LNCaP clone FGC (cell line): Measurements from ENCODE around the gene DLST.

Experiments used
- DNase-seq: peaks from one replicate; pipeline ENCODE4 v3.0.0-alpha.2; 2011; ENCODE audit warnings: low read depth
- H3K4me3 ChIP-seq: 2 replicates; pipeline ENCODE4 v1.5.1; 2011; ENCODE audit warnings: mild to moderate bottlenecking, low read depth, low read length, control low read depth
- TF ChIP-seq, protein P1 (sequence below): IDR thresholded peaks from 2 replicates; pipeline ENCODE4 v1.5.1; 2012; ENCODE audit warnings: mild to moderate bottlenecking; ENCODE audit not compliant: control insufficient read depth, insufficient read depth; ENCODE audit errors: extremely low read depth

The DLST gene

DNA sequence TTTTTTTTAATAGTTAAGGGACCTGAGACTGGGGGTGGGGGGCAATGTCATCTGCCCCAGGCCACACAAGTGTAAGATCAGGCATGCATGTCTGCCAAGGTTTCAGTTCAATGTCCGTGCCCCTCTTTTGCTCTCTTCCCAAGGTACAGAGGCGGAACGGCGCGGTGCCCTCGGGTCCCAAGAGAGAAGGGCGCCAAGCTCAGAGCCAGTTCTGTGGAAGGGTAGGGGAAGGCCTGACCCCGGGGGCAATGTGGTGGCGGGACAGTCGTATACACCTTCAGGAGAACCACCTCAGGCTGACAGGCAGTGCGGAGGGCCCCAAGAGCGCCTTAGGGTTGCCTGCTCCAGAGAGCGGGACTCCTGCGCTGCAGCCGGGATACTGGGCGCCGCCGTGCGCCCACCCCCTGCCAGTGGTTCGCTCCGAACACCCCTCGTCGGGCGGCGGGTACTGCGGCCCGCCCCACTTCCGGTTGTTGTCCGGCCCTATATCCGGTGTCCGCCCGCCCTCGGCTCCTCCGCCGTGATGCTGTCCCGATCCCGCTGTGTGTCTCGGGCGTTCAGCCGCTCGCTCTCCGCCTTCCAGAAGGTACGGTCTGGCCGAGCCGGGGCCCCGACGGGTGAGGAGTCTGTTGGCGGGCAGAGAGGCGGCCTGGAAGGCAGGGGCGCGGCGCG lies at the start of gene DLST:
DLST (plus strand) TSS at position 486 of the 672 bp plus-strand sequence; CDS start at position 524, 38 bp downstream.
- DNase-seq = peak; percentile 44
- TF ChIP-seq, protein P1, sequence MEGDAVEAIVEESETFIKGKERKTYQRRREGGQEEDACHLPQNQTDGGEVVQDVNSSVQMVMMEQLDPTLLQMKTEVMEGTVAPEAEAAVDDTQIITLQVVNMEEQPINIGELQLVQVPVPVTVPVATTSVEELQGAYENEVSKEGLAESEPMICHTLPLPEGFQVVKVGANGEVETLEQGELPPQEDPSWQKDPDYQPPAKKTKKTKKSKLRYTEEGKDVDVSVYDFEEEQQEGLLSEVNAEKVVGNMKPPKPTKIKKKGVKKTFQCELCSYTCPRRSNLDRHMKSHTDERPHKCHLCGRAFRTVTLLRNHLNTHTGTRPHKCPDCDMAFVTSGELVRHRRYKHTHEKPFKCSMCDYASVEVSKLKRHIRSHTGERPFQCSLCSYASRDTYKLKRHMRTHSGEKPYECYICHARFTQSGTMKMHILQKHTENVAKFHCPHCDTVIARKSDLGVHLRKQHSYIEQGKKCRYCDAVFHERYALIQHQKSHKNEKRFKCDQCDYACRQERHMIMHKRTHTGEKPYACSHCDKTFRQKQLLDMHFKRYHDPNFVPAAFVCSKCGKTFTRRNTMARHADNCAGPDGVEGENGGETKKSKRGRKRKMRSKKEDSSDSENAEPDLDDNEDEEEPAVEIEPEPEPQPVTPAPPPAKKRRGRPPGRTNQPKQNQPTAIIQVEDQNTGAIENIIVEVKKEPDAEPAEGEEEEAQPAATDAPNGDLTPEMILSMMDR = no peak
- peak within 1 kb of the TSS; percentile 76 for H3K4me3 ChIP-seq

DNA sequence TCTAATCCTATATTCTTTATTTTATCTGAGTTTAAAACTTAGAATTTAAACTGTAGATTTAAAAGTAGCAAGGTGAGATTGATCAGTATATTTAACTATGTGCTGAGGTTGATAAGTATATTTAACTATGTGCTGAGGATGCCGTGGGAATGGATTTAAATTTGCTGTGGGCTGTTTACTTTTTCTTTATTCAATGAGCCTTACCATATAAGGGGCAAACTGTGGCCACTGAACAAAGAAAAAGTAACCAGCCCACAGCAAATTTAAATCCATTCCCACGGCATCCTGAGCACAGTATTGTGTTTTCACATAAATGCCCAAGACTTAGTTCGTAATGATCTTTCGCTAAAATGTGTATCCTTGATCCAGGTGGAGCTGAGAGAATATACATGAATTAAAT lies 48.9 kb upstream of the DLST start:
- no peak for DNase-seq
- TF ChIP-seq, protein P1 = no peak
- H3K4me3 ChIP-seq = no peak overlapping the region

DNA sequence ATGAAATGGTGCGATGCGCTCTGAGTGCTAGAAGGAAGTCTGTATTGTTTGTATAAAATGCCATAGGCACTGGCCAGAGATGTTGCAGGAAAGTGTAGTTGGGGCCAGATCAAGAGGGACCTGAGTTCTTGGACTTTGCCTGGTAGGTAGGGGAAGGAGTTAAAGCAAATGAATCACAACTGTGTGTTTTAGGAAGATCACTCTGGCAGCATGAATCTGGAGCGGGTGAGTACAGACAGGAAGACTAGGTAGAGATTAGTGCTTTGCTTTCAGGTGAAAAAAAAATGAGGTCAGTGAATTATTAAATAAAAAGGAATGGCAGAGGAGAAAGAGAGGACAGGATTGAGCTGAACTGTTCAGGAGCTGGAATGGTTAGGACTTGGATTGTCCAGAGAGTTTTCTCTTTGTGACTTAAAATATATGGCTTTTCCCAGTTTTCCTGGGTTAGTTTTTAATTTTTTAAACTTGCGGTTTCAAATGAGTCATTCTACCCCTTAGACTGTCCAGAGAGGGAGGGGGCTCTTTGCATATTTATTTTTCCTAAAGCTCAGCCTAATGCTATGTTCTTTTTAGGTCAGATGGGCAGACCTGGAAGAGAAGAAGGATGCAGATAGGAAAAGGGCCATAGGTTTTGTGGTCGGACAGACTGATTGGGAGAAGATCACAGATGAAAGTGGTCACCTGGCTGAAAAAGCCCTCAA lies 46.9 kb upstream of the DLST start:
- TF ChIP-seq, protein P1 = no peak
- no peak for DNase-seq
- no peak overlapping the region for H3K4me3 ChIP-seq

DNA sequence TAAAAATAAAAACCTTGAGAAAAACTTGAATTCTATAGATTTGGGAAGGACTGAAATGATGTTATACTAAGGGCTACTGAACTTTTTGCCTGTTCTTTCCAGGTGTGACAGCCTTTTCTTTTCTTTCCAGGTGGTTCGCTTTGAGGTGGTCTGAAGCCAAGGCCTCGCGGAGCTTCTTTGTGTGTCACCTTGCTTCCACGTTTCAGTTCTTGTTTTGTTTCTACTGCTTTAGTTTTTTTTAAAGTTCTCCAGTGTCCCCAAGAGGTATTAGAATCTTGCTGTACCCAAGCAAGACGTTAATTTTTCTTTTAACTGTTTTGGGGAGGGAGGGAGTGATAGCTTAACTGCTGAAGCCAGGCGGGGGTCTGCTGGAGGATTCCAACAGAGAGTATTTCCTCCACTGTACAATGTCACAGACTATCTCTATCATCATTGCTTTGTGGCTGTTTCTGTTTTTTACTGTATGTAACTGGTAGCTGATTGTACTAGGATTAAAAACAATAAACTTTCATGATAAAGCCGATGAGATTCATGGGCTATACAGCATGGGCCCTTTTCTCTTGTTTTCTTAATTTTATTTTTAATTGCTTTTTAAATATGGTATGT lies 46.0 kb upstream of the DLST start:
- TF ChIP-seq, protein P1 = no peak
- H3K4me3 ChIP-seq = no peak overlapping the region
- DNase-seq = no peak

DNA sequence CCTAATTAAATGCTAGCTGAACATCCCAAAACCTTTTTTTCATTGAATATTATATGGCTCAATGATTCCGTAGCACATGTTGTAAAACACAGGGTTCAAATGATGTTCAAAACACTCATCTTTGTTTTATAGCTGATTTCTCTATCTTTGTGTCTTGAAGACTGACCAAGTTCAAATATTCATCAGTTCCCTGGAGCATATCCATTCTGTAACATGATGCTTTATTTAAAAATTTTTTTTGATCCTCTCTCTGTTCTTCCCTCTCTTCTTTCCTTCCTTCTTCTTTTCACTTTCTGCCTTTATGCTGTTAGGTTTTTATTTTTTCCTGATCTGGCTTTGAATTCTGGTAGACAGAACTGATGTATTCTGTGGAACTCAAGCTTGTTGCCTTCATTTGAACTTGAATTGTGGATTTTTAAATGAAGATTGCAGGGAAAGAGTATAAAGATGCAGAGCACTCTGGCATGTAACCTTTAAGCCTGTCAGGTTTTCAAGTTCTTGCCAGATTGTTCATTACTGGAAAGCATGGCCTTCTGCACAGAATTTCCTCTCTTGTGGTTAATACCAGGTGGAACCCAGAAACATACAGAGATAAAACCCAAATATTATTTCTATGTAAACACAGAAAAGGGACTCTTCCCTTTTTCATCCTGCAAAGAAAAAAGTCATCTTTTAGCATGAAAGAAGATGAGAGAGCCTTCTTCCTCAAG lies 45.3 kb upstream of the DLST start:
- H3K4me3 ChIP-seq = no peak overlapping the region
- no peak for DNase-seq
- TF ChIP-seq, protein P1 = no peak

DNA sequence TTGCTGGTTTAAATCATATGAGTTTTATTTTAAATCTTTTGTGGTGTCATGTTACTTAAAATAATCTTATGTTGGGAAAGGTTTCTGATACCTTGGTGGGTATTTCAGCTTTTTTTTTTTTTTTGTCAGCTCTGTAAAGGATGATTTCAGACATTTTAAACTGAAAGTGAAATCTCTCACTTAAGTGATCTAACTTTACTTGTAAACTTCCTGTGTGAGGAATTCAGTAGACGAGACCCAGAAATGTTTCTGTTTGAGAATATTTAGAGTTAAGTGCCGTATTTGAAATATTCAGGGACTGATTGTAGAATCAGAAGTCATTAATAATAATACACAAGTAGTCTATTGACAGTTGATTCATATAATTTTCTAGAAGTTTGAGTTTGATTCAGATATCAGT lies 43.5 kb upstream of the DLST start:
- no peak overlapping the region for H3K4me3 ChIP-seq
- no peak for DNase-seq
- TF ChIP-seq, protein P1 = no peak
